ENCODE measurements around the gene COCH.
"Not testable (repeated sequence)": the region's sequence is repeated elsewhere in the genome, so short reads cannot be mapped to it uniquely, and the experiment has no call there.

COCH gene

DNA sequence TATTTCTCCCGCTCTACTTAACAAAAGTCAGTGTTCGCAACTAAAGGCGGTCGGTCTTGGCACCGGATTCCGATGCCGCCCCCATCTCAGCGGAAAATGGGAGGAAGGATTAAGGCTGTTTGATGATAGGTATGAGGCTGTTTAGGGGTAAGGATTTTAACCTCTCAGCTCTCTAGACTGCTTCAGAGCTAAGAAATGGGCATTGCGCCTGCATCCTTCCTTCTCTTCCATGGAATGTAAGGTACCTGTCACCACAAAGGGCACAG lies 1.4 kb downstream of the COCH start:
- no peak for DNase-seq (ENCODE audit: low read depth in 2 of 2)

DNA sequence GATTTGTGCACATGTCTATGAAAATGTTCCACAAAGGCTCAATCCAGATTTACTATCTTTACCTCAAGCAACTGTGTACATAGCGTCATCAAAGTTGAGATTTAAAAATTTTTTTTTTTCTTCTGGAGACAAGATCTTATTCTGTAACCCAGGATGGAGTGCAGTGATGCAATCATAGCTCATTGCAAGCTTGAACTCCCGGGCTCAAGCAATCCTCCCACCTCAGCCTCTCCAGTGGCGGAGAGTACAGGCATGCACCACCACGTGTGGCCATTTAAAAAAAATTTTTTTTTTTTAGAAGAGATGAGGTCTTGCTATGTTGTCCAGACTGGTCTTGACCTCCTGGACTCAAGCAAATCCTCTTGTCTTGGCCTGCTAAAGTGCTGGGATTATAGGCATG lies 2.3 kb downstream of the COCH start:
- no peak for DNase-seq (ENCODE audit: low read depth in 2 of 2)

DNA sequence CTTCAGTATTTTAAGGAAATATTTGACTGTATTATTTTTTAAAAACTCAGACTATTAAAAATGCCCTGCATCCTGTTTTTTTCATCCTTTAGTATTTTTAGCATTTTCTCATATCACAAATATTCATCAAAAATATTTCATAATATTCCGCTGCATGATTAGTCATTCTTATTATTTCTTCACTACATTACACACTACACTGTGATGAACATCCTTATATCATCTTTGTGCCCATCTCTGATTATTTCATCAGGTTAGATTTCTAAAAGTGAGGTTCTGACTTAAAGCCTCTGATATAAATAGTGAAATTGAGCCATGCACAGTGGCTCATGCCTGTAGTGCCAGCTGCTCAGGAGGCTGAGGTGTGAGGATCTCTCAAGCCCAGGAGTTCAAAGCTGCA lies 8.1 kb downstream of the COCH start:
- DNase-seq (ENCODE audit: low read depth in 2 of 2), result no peak

DNA sequence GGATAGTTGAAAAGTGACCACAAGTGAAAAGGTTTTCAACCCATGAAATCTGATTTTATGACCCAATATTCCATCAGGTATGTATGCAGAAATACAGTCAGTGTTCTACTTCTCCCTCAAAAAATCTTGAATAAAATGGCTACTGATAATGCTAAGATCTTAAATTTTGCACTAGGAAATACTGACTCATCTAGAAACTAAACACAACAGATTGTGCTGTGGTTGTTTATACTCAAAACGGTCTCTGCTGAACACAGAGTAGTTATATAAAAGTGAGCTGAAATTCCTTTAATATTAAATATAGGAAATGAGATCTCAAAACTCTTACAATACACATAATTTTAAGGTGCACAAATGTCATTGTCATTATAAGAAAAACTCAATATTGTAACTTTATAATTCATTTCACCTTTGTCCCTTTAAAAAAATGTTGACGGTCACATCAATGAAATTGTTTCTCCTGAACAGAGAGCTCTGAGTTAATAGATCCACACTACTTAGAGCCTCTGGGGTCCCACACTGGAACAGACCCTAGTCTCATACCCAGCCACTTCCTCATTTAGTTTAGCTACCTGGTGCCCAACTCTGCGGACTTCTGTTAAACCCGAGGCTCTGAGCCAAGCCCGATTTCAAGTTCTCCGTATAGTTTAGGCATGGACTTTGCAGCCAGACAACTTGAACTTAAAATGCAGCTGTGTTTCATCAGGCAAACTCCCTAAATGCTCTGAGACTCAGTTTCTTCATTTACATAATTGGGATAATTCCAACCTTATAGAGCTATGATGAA lies 9.3 kb downstream of the COCH start:
- DNase-seq (ENCODE audit: low read depth in 2 of 2), result no peak

DNA sequence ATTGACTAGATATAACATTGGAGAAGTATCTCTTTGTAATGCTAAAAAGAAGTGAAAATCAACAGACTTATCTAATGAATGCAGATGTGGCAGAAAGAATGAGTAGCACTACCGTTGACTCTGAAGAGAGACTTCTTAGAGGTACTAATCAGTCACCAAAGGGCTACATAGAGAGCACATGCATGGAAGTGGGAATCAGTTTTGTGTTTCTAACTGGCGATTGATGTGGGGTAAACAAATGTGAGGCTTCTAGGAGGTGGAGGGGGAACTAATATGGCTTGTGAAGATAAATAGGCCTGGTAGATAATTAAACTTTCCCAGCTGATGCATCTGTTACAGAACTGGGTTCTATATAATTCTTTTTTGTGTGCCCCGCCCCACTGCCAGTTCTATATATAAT lies 10.5 kb downstream of the COCH start:
- DNase-seq (ENCODE audit: low read depth in 2 of 2), result no peak

DNA sequence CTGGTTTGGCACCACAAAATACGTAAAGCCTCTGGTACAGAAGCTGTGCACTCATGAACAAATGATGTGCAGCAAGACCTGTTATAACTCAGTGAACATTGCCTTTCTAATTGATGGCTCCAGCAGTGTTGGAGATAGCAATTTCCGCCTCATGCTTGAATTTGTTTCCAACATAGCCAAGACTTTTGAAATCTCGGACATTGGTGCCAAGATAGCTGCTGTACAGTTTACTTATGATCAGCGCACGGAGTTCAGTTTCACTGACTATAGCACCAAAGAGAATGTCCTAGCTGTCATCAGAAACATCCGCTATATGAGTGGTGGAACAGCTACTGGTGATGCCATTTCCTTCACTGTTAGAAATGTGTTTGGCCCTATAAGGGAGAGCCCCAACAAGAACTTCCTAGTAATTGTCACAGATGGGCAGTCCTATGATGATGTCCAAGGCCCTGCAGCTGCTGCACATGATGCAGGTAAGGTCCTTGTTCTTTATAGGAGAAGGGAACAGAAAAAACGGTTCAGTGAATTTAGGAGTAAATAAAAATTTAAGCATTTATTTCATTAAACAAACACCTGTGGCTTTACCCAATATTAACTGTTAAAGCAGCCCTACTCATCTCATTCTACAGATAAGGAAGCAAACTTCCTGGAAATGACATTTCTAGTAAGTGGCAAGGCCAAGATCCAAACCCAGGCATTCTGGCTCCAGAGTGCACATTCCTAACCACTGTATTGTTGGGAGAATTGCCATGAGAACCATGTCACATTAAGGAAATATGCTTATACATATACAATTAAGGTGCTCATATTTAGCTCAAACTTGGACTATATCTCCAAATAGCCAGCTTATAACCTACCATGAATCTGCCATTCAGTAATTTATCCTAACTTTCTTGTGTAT lies 11.7 kb downstream of the COCH start:
- no peak for DNase-seq (ENCODE audit: low read depth in 2 of 2)

DNA sequence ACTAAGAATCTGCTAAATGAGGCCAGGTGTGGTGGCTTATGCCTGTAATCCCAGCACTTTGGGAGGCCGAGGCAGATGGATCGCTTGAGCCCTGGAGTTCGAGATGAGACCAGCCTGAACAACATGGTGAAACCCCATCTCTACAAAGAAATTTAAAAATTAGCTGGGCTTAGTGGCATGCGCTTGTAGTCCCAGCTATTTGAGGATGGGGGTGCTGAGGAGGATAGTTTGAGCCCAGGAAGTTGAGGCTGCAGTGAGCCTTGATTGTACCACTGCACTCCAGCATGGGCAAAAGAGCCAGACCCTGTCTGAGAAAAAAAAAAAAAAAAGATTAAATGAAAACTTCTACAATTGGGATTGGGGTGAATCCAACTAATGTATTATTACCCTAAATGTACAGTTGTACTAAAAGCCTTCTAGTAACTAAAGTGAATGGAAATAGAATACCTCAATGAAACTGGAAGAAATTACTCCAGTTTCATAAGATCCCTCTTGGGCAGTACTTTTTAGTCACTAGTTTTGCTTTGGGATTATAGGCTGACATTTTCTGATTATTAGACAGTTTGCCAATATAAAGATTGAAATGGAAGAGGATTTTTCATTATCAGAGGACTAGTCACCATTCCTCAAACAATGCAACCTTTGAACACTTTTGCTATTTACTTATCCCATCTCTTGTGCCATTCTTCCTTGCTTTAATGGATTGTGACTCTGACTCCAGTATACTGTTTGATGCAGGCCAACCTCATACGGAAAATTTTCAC lies 14.3 kb downstream of the COCH start:
- DNase-seq (ENCODE audit: low read depth in 2 of 2), result no peak

DNA sequence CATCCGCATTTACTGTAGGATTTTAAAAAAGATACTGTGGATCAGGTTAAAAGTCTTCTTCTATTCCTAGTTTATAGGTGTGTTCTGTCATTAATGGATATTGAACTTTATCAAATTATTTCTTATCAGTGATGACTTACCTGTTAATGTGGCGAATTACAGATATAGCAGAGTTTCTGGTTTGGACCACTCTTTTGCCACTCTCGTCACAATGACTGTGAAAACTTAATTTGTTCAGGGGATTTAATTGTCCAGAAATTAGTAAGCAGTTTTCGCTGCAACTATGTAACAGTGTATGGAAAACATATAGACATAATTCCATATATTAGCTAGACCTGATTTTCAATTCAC lies 14.9 kb downstream of the COCH start:
- DNase-seq (ENCODE audit: low read depth in 2 of 2), result no peak

DNA sequence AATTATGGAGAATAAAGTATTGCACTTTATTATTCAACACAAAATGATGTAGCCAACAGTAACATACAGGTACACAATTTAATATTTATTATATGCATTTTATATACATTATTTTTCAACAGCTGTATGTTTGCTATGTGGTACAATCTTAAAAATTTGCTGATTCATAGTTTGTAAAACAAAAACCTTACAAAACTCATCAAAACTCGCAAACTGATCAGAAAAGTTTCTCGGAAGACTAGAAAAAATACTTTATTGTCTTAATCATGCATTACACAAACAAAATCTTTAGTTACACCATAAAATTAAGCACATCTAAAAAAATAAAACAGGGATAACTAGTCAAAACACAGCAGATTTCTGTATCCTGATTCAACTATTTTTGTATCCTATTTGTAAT lies 19.5 kb downstream of the COCH start:
- no peak for DNase-seq (ENCODE audit: low read depth in 2 of 2)

DNA sequence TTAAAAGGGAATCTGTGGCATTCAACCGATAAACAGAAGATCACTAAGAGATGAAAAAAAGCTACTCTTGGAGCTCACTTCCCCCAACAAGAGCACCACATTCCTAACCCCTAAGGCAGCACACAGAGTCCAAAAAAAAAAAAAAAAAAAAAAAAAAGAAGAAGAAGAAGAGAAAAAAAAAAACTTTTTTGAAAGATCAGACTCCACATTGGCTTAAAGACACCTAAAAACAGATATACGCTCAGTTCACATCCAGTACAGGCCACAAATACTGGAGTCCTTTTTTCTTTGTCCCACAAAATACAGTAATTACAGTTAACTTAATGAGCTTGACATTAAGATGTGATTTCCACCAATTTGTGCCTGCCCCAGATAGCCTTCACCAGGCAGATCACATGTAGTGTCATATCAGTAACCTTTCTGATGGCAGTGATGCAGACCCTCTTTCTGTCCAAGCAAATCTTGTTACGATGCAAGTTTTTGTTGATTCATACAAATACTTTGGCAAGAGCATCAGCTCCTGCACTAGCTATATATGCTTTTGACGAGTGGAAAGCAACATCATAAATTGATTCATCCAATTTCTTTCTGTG lies 20.7 kb downstream of the COCH start:
- DNase-seq (ENCODE audit: low read depth in 2 of 2), result no peak

DNA sequence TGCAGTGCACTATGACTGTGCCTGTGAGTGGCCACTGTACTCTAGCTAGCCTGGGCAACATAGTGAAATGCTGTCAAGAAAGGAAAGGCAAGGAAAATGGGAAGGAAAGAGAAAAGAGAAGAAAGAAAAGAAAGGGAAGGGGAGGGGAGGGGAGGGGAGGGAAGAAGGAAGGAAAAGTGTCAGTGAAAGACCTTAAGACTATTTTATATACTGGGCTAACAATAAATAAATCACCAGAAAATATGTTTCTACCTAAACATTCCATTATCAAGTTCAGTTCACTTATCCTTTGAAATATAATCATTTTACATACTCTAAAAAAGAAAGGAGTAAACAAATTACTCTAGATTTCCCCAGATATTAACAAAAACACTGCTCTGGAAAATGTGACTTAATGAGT lies 22.1 kb downstream of the COCH start:
- no peak for DNase-seq (ENCODE audit: low read depth in 2 of 2)

DNA sequence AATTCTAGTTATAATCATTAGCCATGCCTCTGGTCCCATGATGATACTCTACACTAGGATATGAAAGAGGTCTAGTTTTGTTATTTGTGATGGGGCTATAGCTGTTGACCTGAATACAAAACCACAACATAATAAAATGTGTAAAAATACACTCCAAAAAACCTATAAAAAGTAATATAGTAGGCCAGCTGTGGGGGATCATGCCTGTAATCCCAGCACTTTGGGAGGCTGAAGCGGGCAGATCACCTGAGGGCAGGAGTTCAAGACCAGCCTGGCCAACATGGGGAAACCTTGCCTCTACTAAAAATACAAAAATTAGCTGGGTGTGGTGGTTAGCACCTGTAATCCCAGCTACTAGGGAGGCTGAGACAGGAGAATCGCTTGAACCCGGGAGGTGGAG lies 22.8 kb downstream of the COCH start:
- not testable (repeated sequence) for DNase-seq (ENCODE audit: low read depth in 2 of 2)

DNA sequence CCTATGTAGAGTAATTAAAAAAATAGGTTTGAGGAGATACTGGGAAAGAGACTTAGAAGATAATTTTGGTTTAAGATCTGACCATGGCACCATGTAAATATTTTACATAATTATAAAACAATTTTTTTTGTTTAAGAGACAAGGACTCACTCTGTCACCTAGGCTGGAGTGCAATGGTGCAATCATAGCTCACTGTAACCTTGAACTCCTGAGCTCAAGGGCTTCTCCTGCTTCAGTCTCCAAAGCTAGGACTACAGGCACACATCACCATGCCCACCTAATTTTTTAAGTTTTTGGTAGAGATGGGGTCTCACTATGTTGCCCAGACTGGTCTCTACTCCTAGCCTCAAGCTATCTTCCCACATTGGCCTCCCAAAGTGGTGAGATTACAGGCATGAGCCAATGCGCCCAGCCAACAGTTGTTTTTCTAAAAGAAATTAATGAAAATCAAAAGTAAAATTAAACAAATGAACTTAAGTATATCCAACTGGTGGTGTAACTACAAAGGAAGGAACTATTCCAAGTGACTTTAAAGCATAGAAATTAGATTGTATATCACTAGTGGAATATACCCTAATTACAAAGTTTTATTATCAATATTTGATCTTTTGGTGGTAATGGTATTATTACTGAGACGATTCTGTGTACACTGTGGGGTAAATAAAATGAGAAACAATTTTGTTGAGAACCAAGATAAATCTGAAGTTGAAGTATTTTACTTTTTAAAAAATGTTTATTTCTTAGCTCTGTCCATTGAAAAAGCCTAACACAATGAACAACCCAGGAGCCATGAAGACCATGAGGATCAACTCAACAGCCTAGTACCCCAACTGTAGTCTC lies 29.1 kb downstream of the COCH start:
- no peak for DNase-seq (ENCODE audit: low read depth in 2 of 2)

DNA sequence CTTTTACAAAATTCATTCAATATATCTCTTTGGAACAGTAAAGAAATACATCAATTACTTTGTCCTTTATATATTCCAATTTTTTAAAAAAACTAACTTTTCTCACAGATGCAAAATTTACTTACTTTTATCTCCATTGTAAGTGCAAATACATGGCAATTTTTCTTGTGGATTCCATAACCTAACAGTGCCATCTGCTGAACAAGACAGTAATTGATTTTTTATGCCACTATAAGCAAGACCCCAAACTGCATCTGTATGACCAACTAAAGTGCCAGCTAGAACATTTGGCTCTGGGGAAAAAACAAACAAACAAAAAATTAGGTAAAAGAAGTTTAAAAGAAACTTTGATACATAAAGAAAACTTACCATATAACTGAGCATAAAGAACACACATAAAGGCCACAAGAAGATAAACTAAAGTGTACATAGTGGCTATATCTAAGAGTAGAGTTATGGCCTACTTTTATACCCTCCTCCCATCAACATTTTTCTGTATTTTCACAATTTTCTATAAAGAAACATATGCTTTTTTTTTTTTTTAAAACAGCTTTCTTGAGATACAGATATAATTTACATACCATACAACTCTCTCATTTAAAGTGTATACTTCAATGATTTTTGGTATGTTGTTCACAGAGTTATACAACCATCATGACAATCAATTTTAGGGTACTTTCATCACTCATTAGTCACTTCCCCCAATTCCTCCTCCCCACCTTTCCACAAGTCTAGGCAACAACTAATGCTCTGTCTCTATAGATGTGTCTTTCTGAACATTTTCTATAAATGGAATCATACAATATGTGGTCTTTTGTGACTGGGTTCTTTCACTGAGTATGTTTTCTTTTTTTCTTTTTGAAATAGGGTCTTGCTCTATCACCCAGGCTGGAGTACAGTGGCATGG lies 32.6 kb downstream of the COCH start:
- no peak for DNase-seq (ENCODE audit: low read depth in 2 of 2)

DNA sequence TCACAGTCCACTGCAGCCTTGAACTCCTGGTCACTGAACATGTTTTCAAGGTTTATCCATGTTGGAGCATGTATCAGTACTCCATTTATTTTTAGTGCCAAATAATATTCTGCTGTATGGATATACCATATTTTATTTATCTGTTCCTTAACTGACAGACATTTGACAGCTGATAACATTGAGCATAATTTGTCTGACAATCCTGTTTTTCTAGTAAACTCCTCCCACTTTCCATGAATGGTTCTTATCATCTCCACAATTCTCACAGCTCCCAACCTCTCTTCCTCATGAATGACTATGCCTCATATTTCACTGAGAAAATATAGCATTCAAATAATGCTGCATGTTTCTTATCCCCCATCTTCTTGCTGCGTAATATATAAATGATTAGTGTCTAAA lies 33.3 kb downstream of the COCH start:
- DNase-seq (ENCODE audit: low read depth in 2 of 2), result no peak

DNA sequence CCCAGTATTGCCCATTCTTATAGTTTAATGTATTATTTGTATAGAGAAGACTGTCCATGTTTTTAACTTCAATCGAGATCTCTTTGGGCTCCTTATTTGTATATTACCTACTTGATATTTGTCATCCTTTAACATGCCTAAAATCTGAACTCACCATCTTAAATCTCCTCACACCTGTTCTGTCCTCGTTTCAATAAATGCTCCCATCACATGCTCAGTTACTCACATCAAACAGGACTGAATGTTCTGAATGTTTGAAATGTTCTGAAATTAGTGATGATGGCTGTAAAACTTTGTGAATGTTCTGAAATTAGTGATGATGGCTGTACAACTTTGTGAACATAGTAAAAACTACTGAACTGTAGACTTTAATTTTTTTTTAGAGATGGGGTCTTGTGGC lies 34.5 kb downstream of the COCH start:
- DNase-seq (ENCODE audit: low read depth in 2 of 2), result no peak

DNA sequence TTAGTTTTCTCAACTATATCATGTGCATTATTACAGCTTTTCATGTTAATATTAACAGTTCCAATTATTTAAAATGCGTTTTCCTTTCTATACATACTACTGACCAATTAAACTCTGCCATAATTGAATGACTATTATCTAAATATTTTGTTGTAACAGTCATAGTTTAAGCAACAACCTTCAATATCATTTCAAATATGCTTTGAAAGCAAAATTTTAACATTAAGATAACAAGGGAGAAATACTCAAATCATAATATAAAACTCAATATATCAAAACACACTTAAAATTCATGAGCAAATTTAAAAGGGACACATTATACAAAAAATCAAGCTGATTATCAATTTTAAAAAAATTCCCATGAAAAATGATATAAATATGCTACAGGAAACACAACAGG lies 40.5 kb downstream of the COCH start:
- DNase-seq (ENCODE audit: low read depth in 2 of 2), result no peak

DNA sequence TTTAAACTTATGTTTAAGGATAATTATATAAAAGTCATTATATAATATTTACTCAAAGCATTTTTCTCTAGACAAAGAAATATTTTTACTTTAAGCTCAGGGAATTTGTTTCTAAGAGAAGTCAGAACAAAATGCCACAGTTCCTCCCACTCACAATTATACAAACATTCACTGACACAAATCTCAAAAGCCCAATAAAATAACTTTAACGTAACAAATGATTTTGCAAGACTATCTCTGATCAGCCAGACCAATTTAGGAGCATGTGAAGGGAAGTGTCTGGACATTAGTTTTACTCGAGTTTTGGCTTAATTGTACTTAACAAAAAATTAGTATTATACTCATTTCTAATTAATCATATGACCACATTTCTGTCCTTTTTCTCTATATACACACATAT lies 41.2 kb downstream of the COCH start:
- no peak for DNase-seq (ENCODE audit: low read depth in 2 of 2)

DNA sequence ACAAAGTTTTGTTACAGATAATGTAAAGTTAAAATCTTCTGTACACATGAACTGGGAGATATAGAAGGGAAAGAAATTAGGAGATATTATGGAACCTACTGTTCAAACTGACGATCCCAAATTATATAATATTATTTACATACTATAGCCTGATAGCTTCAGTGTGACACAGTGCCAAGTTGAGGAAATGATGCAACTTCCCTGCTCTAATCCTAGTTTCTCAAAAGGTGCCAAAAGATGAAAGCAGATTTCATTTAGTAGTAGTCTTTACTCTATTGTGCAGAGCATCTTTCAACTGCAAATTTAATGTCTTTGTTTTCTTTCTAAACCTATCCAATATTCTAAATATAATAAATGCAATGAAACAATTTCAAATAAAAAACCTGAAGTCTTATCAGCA lies 46.9 kb downstream of the COCH start:
- DNase-seq (ENCODE audit: low read depth in 2 of 2), result no peak

DNA sequence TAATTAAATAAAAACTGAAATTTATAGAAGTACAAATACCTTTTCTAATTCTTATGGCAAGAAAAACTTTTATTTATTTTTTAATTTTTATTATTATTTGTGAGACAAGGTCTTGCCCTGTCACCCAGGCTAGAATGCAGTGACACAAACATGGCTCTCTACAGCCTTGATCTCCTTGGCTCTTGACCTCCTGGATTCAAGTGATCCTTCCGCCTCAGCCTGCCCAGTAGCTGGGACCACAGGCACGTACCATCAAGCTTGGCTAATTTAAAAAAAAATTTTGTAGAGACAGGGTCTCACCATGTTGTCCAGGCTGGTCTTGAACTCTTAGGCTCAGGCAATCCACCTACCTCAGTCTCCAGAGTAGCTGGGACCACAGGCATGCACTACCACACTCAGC lies 47.4 kb downstream of the COCH start:
- DNase-seq (ENCODE audit: low read depth in 2 of 2), result no peak

DNA sequence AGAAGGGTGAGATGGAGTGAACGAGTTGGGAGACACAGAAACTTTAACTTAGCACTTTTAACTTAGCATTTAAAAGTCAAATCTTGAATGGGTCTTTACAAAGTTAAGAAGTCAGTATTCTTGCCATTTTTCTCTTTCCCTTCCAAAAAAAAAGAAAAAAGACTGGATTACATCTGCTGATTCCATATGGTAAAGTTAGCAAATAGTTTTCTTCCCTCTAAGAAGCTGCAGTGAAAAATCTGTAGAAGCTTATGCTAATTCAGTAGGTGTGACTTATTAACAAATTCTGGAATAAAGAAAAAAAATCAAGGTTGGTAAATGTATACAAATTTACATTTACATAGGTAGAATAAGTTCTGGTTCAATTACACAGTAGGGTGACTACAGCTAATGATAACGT lies 50.9 kb downstream of the COCH start:
- DNase-seq (ENCODE audit: low read depth in 2 of 2), result no peak

Measured in activated CD4-positive, alpha-beta T cell treated with anti-CD3 and anti-CD28 coated beads for 24 hours (primary cell).